IMR-90 (cell line): ENCODE measurements around the gene EFHB. TPM values are rescaled to one million over a fixed set of nuclear protein-coding genes. Genes with fewer than 3 reads are reported as not detected.

ENCODE experiments used
- ATAC-seq: fragments of 200-7000 bp; cut with Tn5 transposase; 2 replicates; pipeline ENCODE4 v1.9.1; 2020; ENCODE audit warnings: low read depth, mild to moderate bottlenecking, moderate library complexity
- Bru-seq: library from RNA; stranded (reverse); fragments of 400-500 nt; gene quantifications from one replicate; lab custom pipeline; 2021; lab: Mats Ljungman, UMichigan
- BruChase-seq, 2 experiments: library from RNA; stranded (reverse); fragments of 400-500 nt; gene quantifications; one replicate each; lab custom pipeline; 2021; lab: Mats Ljungman, UMichigan
- BruUV-seq: library from RNA; stranded (reverse); fragments of 400-500 nt; replicated peaks from 2 replicates; lab custom pipeline; 2021; lab: Mats Ljungman, UMichigan
- CTCF ChIA-PET: fragments of 300-600 bp; formaldehyde crosslinking; extraction: SDS; loops from one replicate; lab custom pipeline; 2021; ENCODE audit warnings: antibody characterized with exemption; lab: Yijun Ruan, JAX
- POLR2A ChIA-PET: fragments of 300-600 bp; sonication (Branson Sonifier 250); formaldehyde crosslinking; loops from one replicate; lab custom pipeline; 2022; ENCODE audit warnings: antibody characterized with exemption; ENCODE audit not compliant: unreplicated experiment; lab: Charles Lee
- DNase-seq: peaks from one replicate; pipeline ENCODE4 v3.0.0; 2013
- H2AFZ ChIP-seq: replicated peaks from 2 replicates; pipeline ENCODE3; 2013; ENCODE audit warnings: low read length, mild to moderate bottlenecking; ENCODE audit not compliant: poor library complexity
- H2AK5ac ChIP-seq: 2 replicates; pipeline ENCODE4 v1.6.1; 2013; ENCODE audit warnings: low read depth, low read length, inconsistent platforms
- H2AK9ac ChIP-seq: replicated peaks from 2 replicates; pipeline ENCODE3; 2013; ENCODE audit warnings: mild to moderate bottlenecking, low read depth, low read length, moderate library complexity; ENCODE audit not compliant: poor library complexity
- H2BK120ac ChIP-seq: 2 replicates; pipeline ENCODE4 v1.6.1; 2013; ENCODE audit warnings: low read depth, low read length, inconsistent platforms
- H2BK15ac ChIP-seq: 3 replicates; pipeline ENCODE4 v1.6.1; 2013; ENCODE audit warnings: low read depth, low read length, inconsistent platforms
- H2BK20ac ChIP-seq: 2 replicates; pipeline ENCODE4 v1.6.1; 2013; ENCODE audit warnings: low read depth, mild to moderate bottlenecking, inconsistent platforms, low read length, moderate library complexity
- H2BK5ac ChIP-seq: 2 replicates; pipeline ENCODE4 v1.6.1; 2013; ENCODE audit warnings: mild to moderate bottlenecking, low read depth, low read length, inconsistent platforms; ENCODE audit not compliant: poor library complexity, severe bottlenecking
- H3K14ac ChIP-seq: replicated peaks from 2 replicates; pipeline ENCODE4 v1.6.1; 2013; ENCODE audit warnings: low read depth, low read length, inconsistent platforms
- H3K18ac ChIP-seq: 2 replicates; pipeline ENCODE4 v1.6.1; 2013; ENCODE audit warnings: low read depth, low read length, control low read depth
- H3K23ac ChIP-seq: 2 replicates; pipeline ENCODE4 v1.6.1; 2013; ENCODE audit warnings: low read depth, low read length, inconsistent platforms
- H3K27ac ChIP-seq: 2 replicates; pipeline ENCODE4 v1.5.1; 2013; ENCODE audit warnings: mild to moderate bottlenecking, control low read depth, low read length; ENCODE audit not compliant: insufficient read depth
- H3K27me3 ChIP-seq: 2 replicates; pipeline ENCODE4 v1.6.1; 2013; ENCODE audit warnings: low read length; ENCODE audit not compliant: control insufficient read depth, insufficient read depth
- H3K36me3 ChIP-seq: 2 replicates; pipeline ENCODE4 v1.6.1; 2013; ENCODE audit warnings: low read length, mixed read lengths; ENCODE audit not compliant: control insufficient read depth, insufficient read depth
- H3K4ac ChIP-seq: 2 replicates; pipeline ENCODE4 v1.6.1; 2013; ENCODE audit warnings: low read depth, low read length, inconsistent platforms
- H3K4me1 ChIP-seq: 2 replicates; pipeline ENCODE4 v1.6.1; 2013; ENCODE audit warnings: low read length, mixed read lengths; ENCODE audit not compliant: control insufficient read depth, insufficient read depth
- H3K4me2 ChIP-seq: 2 replicates; pipeline ENCODE4 v1.6.1; 2013; ENCODE audit warnings: low read depth, mild to moderate bottlenecking, control low read depth, low read length, moderate library complexity
- H3K4me3 ChIP-seq: 2 replicates; pipeline ENCODE4 v1.5.1; 2013; ENCODE audit warnings: low read depth, mild to moderate bottlenecking, control low read depth, low read length, moderate library complexity; ENCODE audit not compliant: insufficient read depth
- H3K56ac ChIP-seq: 2 replicates; pipeline ENCODE4 v1.6.1; 2013; ENCODE audit warnings: low read length, inconsistent platforms; ENCODE audit not compliant: insufficient read depth; ENCODE audit errors: extremely low read depth
- H3K79me1 ChIP-seq, 2 experiments: 2 replicates each; pipeline ENCODE4 v1.6.1; 2013; ENCODE audit warnings: low read length in 2 of 2, inconsistent platforms in 1 of 2, low read depth in 1 of 2
- H3K9ac ChIP-seq: 2 replicates; pipeline ENCODE4 v1.6.1; 2013; ENCODE audit warnings: low read depth, low read length, control low read depth
- H3K9me1 ChIP-seq: 2 replicates; pipeline ENCODE4 v1.6.1; 2013; ENCODE audit warnings: low read length, inconsistent platforms; ENCODE audit not compliant: insufficient read depth
- H3K9me3 ChIP-seq: 2 replicates; pipeline ENCODE4 v1.6.1; 2013; ENCODE audit warnings: low read length; ENCODE audit not compliant: control insufficient read depth, insufficient read depth
- H4K20me1 ChIP-seq: 2 replicates; pipeline ENCODE4 v1.6.1; 2013; ENCODE audit warnings: low read length, inconsistent platforms; ENCODE audit not compliant: insufficient read depth
- H4K5ac ChIP-seq: 2 replicates; pipeline ENCODE4 v1.6.1; 2013; ENCODE audit warnings: mild to moderate bottlenecking, low read depth, low read length, control low read depth
- H4K8ac ChIP-seq, 2 experiments: 2 replicates each; pipeline ENCODE4 v1.6.1; 2013; ENCODE audit warnings: low read depth in 2 of 2, low read length in 2 of 2, control low read depth in 1 of 2, inconsistent platforms in 1 of 2
- H4K91ac ChIP-seq: 2 replicates; pipeline ENCODE4 v1.6.1; 2013; ENCODE audit warnings: low read depth, low read length, inconsistent platforms; ENCODE audit not compliant: insufficient read depth
- MXI1 ChIP-seq: IDR thresholded peaks from 2 replicates; pipeline ENCODE4 v1.6.1; 2012; ENCODE audit warnings: low read depth, mild to moderate bottlenecking, low read length, moderate library complexity, borderline replicate concordance
- RCOR1 ChIP-seq: IDR thresholded peaks from 2 replicates; pipeline ENCODE4 v1.6.1; 2012; ENCODE audit warnings: mild to moderate bottlenecking, low read length, improper control_type of control experiment; ENCODE audit not compliant: insufficient replicate concordance
- WGBS, 2 experiments: methylation state at CpG; one replicate each; pipeline versions ENCODE4 v1.1.5 to v1.1.7; 2013; ENCODE audit warnings: missing lambda C conversion rate in 2 of 2; ENCODE audit not compliant: insufficient read length in 1 of 2; ENCODE audit errors: extremely low coverage in 2 of 2; 5-methylcytosine and 5-hydroxymethylcytosine counted together
- dilution Hi-C: fragments of 300-500 bp; cut with HindIII; formaldehyde crosslinking; loops from one replicate; pipeline ENCODE4 v1.14.3; 2018; ENCODE audit warnings: low sequenced_read_pairs; ENCODE audit not compliant: unreplicated experiment
- in situ Hi-C: fragments of 300-500 bp; cut with MboI; formaldehyde crosslinking; loops from 3 replicates; pipeline ENCODE4 v1.14.3; 2019; ENCODE audit warnings: low sequenced_read_pairs, inconsistent platforms, mixed read lengths
- intact Hi-C: fragments of 100-400 bp; cut with micrococcal nuclease; formaldehyde crosslinking; loops from 2 replicates; pipeline ENCODE4 v1.10.0; 2022
- long read RNA-seq: library from polyadenylated mRNA; unstranded; transcript quantifications from one replicate; pipeline ENCODE4 v2.0.0, GENCODE V29; 2021; ENCODE audit not compliant: unreplicated experiment
- polyA plus RNA-seq, 3 experiments: library from polyadenylated mRNA; depleted of rRNA; stranded (reverse); fragments of >200 nt; gene quantifications; 2 replicates each; pipeline ENCODE4 v1.2.3, GENCODE V29; 2012; ENCODE audit warnings: low replicate concordance in 1 of 3
- total RNA-seq: library from RNA; depleted of rRNA; stranded (reverse); fragments of >200 nt; gene quantifications from 2 replicates; pipeline ENCODE4 v1.2.3, GENCODE V29; 2012; rRNA removed

EFHB gene
- under 0.01 TPM in 2 replicates for total RNA-seq
- polyA plus RNA-seq (2012; rRNA removed): 0.30 and 1.0 TPM in 2 replicates
- 0.19 and 0.62 TPM in 2 replicates for polyA plus RNA-seq (2012; cell fraction: cytosol; rRNA removed)
- polyA plus RNA-seq (2012; cell fraction: nucleus; rRNA removed; ENCODE audit: low replicate concordance): 0.50 TPM in 1 of 2 replicates, not detected in the other
- Bru-seq, nascent RNA: percentile 30 among the genes with signal in this experiment
- BruChase-seq, experiment 1, labeled RNA remaining after a 6-hour chase: percentile 36 among the genes with signal in this experiment
- percentile 30 among the genes with signal in this experiment for BruChase-seq, experiment 2, labeled RNA remaining after a 2-hour chase
- long read RNA-seq, partial matches to known transcripts: 0 of 1 reads
- long read RNA-seq, other reads (novel, unspliced or antisense): 1 of 1 reads

GRCh38 chr3:19934098-19934566 is at the start of gene EFHB:
Gene EFHB (minus strand): TSS chr3:19934217. CDS start chr3:19934018, 199 bp downstream.
- CTCF ChIA-PET: no interaction called here
- 80% methylated on average over 1 of the region's 5 CpGs; no CpG with 5 or more reads in 1 of the 2 experiments for WGBS, 2 experiments
- no peak for ATAC-seq

More at GRCh38 chr3:19934098-19934566, at the start of gene EFHB:
- TF ChIP-seq RCOR1 (no peak), MXI1 (no peak)
- Histone ChIP-seq H2BK20ac (no peak within 1 kb of the TSS), H3K9me3 (no peaks in the 10 kb centered on the region), H3K9ac (no peak within 1 kb of the TSS), H2AK9ac (no peak within 1 kb of the TSS), H4K8ac (no peak within 1 kb of the TSS), H2BK5ac (no peak within 1 kb of the TSS), H2BK120ac (no peak within 1 kb of the TSS), H3K56ac (no peak within 1 kb of the TSS), H2BK15ac (no peak within 1 kb of the TSS), H3K4me2 (no peak within 1 kb of the TSS), H3K79me1 (no peaks in the 10 kb centered on the region), H4K91ac (no peak within 1 kb of the TSS), H3K27me3 (no peaks in the 10 kb centered on the region), H3K36me3 (no peaks in the 10 kb centered on the region), H3K27ac (no peak within 1 kb of the TSS), H2AFZ (peak within 1 kb of the TSS; percentile 51), H3K9me1 (no peaks in the 10 kb centered on the region), H3K4ac (no peak within 1 kb of the TSS), H4K20me1 (no peaks in the 10 kb centered on the region), H4K5ac (no peak within 1 kb of the TSS), H3K23ac (no peak within 1 kb of the TSS), H3K4me1 (no peaks in the 10 kb centered on the region; the same call in 1 of the 2 replicates), H3K18ac (no peak within 1 kb of the TSS), H2AK5ac (no peak within 1 kb of the TSS), H3K4me3 (no peak within 1 kb of the TSS), H3K14ac (no peak within 1 kb of the TSS)
- DNase-seq: peak; percentile 10
- dilution Hi-C loops: no loop called here
- BruUV-seq: no TSS peak
- POLR2A ChIA-PET: no interaction called here
- in situ Hi-C loops: no loop called here
- intact Hi-C loops: no loop called here
